GM18951 (cell line): ENCODE results near the gene SND1.

Experiments
- POLR2A ChIP-seq: IDR thresholded peaks from 4 replicates; pipeline ENCODE4 v1.6.1; 2011; ENCODE audit warnings: mild to moderate bottlenecking; ENCODE audit not compliant: insufficient read length, insufficient read depth; ENCODE audit errors: extremely low read depth
- in situ Hi-C: fragments of 300-500 bp; cut with MboI; formaldehyde crosslinking; loops from one replicate; pipeline ENCODE4 v1.12.0; 2022; ENCODE audit warnings: low sequenced_read_pairs, mixed read lengths, inconsistent platforms; ENCODE audit not compliant: unreplicated experiment

Gene SND1

GRCh38 chr7:128029405-128029995, 377.5 kb downstream of the SND1 start:
- TF ChIP-seq POLR2A, result no peak
- in situ Hi-C loops, result no loop called here

- no peak for TF ChIP-seq POLR2A
- in situ Hi-C loops, result no loop called here
Observed at GRCh38 chr7:128030263-128030653, 378.3 kb downstream of the SND1 start.

DNA sequence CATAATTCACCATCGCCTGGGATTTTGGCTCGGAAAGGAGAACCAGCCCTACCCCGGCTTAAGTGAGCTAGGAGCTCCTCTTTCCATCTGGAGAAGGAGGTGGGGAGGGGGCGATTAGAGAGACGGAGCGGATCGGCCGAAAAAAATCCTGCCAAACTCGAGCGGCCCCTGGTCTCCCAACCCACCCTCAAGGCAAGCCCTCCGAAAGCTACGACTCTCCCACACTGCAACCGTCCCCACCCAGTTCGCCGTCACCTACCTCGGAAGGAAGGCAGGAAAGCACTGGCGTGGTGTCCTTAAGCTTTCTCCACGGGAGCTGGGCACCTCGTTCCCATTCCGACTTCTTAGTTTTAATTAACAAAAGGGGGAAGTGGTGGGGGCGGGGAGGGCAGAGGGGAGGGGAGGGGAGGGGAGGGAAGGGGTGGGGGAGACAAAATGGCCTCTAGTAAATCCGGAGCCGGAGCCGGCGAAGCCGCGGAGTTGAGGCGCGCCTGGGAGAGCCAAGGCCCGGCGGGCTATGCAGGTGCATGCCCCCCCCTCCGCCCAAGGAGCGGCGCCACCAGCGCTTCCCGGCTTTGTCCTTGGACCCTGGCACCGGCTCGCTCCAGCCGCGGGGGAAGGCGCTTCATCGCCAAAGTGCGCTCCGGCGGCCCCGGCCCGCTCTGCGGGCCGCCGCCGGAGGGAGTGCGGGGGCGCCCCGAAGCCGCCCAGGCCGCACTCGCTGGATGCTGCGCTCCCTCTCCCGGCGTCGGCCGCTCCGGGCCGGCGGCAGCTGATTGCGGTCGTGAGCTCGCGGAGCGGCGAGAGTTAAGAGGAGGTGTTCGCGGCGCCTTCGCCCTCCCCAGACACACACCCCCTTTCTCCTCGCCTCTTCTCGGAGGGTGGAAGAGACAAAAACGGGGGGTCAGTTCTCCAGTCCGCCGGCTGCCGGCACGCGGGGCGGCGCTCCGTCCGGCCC, 378.9 kb downstream of the SND1 start, which contains the start of gene LRRC4:
Gene LRRC4 (minus strand): TSS at position 784 of the 958 bp plus-strand sequence. CDS start 797 bp downstream, outside the sequence.
- TF ChIP-seq POLR2A, result no peak
- in situ Hi-C loops, result no loop called here

- in situ Hi-C loops, result no loop called here
- TF ChIP-seq POLR2A, result no peak
Observed at GRCh38 chr7:128031901-128032604, 380.1 kb downstream of the SND1 start.

DNA sequence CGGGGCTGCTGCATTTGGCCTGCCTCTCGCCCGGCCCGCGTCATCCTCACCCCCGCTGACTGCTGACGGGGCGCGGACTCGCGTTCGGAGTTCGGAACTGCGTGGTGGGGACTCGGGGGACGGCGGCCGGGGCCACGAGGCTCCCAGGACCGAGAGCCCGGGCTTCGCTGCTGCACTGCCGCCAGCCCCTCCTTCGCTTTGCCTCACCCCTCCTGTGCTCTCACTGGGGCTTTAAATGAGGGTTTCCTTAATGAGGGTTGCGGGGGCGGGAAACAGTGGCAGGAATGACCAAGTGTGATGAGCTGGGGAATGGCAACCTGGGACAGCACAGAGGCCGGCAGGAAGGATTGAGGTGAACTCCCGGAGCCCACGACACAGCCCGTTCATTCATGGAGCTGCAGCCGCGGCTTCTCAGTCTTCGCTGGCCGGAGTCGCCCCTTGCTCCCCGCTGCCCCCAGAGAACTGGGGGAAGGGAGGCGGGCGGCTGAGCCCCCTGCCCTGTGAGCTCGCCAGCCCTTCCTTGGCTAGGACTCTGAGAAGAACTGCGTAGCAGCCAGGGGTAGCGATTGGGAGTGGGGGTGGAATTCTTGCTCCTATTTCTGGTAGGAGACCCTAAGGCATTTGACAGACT, 380.7 kb downstream of the SND1 start:
- TF ChIP-seq POLR2A, result no peak
- in situ Hi-C loops, result no loop called here

GRCh38 chr7:128033246-128033645, 381.3 kb downstream of the SND1 start:
- TF ChIP-seq POLR2A, result no peak
- in situ Hi-C loops, result no loop called here

DNA sequence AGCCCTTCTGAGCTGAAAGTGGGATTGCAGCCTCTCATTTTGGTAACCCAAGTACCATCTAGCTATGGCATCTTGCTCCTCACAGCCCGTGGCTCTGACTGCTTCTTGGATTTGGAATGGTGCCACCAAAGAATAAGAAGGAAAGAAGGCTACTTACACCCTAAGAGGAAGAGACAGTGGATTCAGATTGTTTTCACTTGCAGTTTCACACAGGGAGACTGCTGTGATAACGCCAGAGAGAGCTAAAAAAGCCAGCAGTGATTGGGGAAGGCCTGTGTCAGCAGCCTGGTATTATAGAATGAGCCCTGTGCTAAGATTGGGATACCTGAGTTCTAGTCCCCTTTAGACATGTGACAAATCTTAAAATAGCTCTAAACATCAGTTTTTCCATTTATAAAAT, 382.8 kb downstream of the SND1 start:
- TF ChIP-seq POLR2A, result no peak
- in situ Hi-C loops, result no loop called here

DNA sequence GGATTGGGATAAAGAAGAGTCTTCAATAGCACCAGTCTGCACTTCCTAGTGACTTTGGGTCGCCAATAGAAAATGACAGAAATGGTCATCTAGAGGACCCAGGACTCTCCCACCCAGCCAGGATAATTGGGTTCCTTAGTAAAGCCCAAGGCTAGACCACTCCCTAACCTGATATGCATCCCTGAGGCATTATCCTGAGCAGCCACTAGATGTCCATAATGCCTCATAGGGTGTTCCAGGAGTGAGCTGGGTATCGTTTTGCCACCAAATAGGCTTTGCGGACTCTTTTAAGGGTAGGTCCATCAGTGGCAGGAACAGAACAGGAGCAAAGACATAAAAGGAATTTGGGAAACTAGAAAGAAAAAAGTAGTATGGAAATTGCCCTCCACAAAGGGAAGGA, 383.7 kb downstream of the SND1 start:
- in situ Hi-C loops, result no loop called here
- TF ChIP-seq POLR2A, result no peak

- in situ Hi-C loops, result no loop called here
- TF ChIP-seq POLR2A, result no peak
Observed at GRCh38 chr7:128036226-128036940, 384.4 kb downstream of the SND1 start.

- in situ Hi-C loops, result no loop called here
Observed at GRCh38 chr7:128037081-128037480, 385.1 kb downstream of the SND1 start.

DNA sequence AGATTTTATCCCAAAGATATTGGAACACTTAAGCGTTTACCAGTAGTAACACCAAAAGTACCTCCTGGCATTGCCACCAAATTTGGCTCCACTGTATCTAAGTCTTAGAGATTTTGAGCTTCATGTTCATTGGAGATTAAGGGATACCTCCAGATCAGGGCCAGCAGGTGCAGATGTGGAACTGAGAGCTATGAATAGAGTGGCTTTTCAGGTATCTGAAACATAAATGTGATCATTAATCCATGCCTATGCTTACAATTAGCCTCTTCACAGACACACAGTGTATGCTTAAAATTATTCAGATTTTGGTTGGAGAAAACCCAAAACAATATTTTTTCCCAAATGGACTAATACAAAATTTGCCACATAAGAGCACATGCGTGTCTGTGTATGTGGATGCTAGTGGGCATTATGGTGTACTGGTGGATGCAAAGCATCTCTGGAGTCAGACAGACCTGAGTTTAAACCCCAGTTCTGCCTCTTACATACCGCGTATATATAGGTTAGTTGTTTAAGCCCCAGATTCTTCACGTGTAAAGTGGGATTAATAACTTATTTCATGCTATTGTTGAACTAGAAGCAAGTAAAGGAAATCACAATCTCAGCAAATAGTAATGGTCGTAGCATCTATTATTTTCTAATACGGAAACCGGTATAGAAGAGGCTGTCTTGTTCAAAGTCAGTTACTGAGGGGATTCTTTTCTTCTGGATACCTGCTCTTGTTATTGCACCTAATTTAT, 386.1 kb downstream of the SND1 start:
- in situ Hi-C loops, result no loop called here
- no peak for TF ChIP-seq POLR2A

More at GRCh38 chr7:128037081-128037480, 385.1 kb downstream of the SND1 start:
- no peak for TF ChIP-seq POLR2A

DNA sequence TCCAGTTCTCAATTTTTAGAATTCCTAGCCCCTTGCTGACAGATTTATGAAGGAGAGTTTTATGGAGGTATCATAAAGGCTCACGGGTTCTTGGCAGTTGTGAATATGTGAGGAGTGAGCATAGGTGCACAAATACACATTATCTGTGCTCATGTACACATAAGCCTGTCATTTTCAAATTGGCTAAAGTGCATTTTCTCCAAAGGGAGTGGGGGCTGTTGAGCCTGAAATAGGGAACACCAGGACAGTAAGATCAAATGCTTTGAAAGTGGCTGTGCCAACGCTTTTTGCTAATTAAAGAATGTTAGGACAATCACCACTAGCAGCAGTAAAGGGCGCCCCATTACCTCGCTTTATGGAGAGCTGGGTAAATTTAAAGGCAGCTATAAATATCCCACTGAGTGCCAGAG, 387.6 kb downstream of the SND1 start:
- TF ChIP-seq POLR2A, result no peak
- in situ Hi-C loops, result no loop called here
